GM23338 (cell line): ENCODE data around the gene ANXA6. TPM values are rescaled to one million over a fixed set of nuclear protein-coding genes. Genes with fewer than 3 reads are reported as not detected.

Experiments used
- ATAC-seq: fragments of 200-7000 bp; cut with Tn5 transposase; 3 replicates; pipeline ENCODE4 v1.9.1; 2020
- DNase-seq: peaks from one replicate; pipeline ENCODE4 v3.0.0-alpha.2; 2015; ENCODE audit warnings: low spot score
- H2AFZ ChIP-seq: fragments of 200-600 bp; sonication (generic); 2 replicates; pipeline ENCODE4 v1.8.0; 2016; ENCODE audit warnings: antibody characterized with exemption, mild to moderate bottlenecking, moderate library complexity
- H3F3A ChIP-seq: fragments of 200-600 bp; sonication (generic); replicated peaks from 2 replicates; pipeline ENCODE4 v1.8.0; 2017; ENCODE audit warnings: antibody characterized with exemption, mixed run types, low read depth
- H3K27ac ChIP-seq: fragments of 200-600 bp; sonication (generic); 2 replicates; pipeline ENCODE4 v1.6.1; 2016; ENCODE audit warnings: low read depth
- H3K27me3 ChIP-seq: fragments of 200-600 bp; sonication (generic); 2 replicates; pipeline ENCODE4 v1.8.0; 2016; ENCODE audit warnings: mild to moderate bottlenecking, mixed run types, moderate library complexity; ENCODE audit not compliant: insufficient read depth
- H3K36me3 ChIP-seq: fragments of 200-600 bp; sonication (generic); 2 replicates; pipeline ENCODE4 v1.8.0; 2016; ENCODE audit warnings: mild to moderate bottlenecking; ENCODE audit not compliant: insufficient read depth
- H3K4me1 ChIP-seq: fragments of 200-600 bp; sonication (generic); 2 replicates; pipeline ENCODE4 v1.8.0; 2016; ENCODE audit warnings: mild to moderate bottlenecking, moderate library complexity; ENCODE audit not compliant: insufficient read depth
- H3K4me2 ChIP-seq: fragments of 200-600 bp; sonication (generic); 2 replicates; pipeline ENCODE4 v1.7.1; 2017; ENCODE audit warnings: mixed run types
- H3K4me3 ChIP-seq: fragments of 200-600 bp; sonication (generic); 2 replicates; pipeline ENCODE4 v1.6.1; 2016; ENCODE audit warnings: mixed run types
- H3K79me2 ChIP-seq: fragments of 200-600 bp; sonication (generic); replicated peaks from 2 replicates; pipeline ENCODE4 v1.8.0; 2017; ENCODE audit warnings: mild to moderate bottlenecking; ENCODE audit not compliant: insufficient read depth
- H3K9me2 ChIP-seq: fragments of 200-600 bp; sonication (generic); 2 replicates; pipeline ENCODE4 v1.8.0; 2017; ENCODE audit not compliant: insufficient read depth
- H4K20me1 ChIP-seq: fragments of 200-600 bp; sonication (generic); replicated peaks from 2 replicates; pipeline ENCODE4 v1.8.0; 2017; ENCODE audit warnings: mild to moderate bottlenecking; ENCODE audit not compliant: insufficient read depth
- H3K27ac Mint-ChIP-seq: 2 replicates; pipeline ENCODE4 v1.8.0; 2020; ENCODE audit warnings: inconsistent platforms, mild to moderate bottlenecking, moderate library complexity, mixed read lengths
- H3K27me3 Mint-ChIP-seq: 3 replicates; pipeline ENCODE4 v1.8.0; 2022; ENCODE audit warnings: low read depth, mild to moderate bottlenecking, moderate library complexity, mixed read lengths, inconsistent platforms; ENCODE audit not compliant: insufficient read depth, poor library complexity
- H3K36me3 Mint-ChIP-seq: 3 replicates; pipeline ENCODE4 v1.8.0; 2021; ENCODE audit warnings: low read depth, mild to moderate bottlenecking, inconsistent platforms, moderate library complexity, mixed read lengths
- H3K4me1 Mint-ChIP-seq: 3 replicates; pipeline ENCODE4 v1.8.0; 2020; ENCODE audit warnings: mild to moderate bottlenecking, inconsistent platforms, mixed read lengths
- H3K4me3 Mint-ChIP-seq: 3 replicates; pipeline ENCODE4 v1.8.0; 2021; ENCODE audit warnings: moderate library complexity, mild to moderate bottlenecking, inconsistent platforms, mixed read lengths
- H3K9me3 Mint-ChIP-seq: 3 replicates; pipeline ENCODE4 v1.8.0; 2020; ENCODE audit warnings: moderate library complexity, mild to moderate bottlenecking, inconsistent platforms, mixed read lengths
- EZH2 ChIP-seq: fragments of 200-600 bp; sonication (generic); IDR thresholded peaks from one replicate; pipeline ENCODE4 v1.8.0; 2017; ENCODE audit warnings: antibody characterized with exemption, mild to moderate bottlenecking, low read depth; ENCODE audit not compliant: unreplicated experiment
- NANOG ChIP-seq: IDR thresholded peaks from 2 replicates; pipeline ENCODE4 v1.6.1; 2016; ENCODE audit warnings: antibody characterized with exemption, borderline replicate concordance
- POLR2AphosphoS5 ChIP-seq: IDR thresholded peaks from 2 replicates; pipeline ENCODE4 v1.6.1; 2016; ENCODE audit warnings: antibody characterized with exemption, low read depth
- STAT1 ChIP-seq: IDR thresholded peaks from one replicate; pipeline ENCODE4 v1.6.1; 2016; ENCODE audit warnings: antibody characterized with exemption; ENCODE audit not compliant: unreplicated experiment
- ZNF114 ChIP-seq: fragments of 250-450 bp; sonication (Bioruptor Pico); IDR thresholded peaks from 2 replicates; pipeline ENCODE4 v1.5.0; 2020; ENCODE audit warnings: mild to moderate bottlenecking, moderate library complexity
- ZNF331 ChIP-seq: fragments of 250-450 bp; sonication (Bioruptor Pico); IDR thresholded peaks from 2 replicates; pipeline ENCODE4 v1.5.0; 2020; ENCODE audit warnings: low read depth, mild to moderate bottlenecking, moderate library complexity
- polyA plus RNA-seq: library from polyadenylated mRNA; unstranded; fragments of >200 nt; fragmentation: Nextera tagmentation; extraction: Ambion mirVana; gene quantifications from 2 replicates; pipeline ENCODE4 v1.2.1, GENCODE V29; 2016
- total RNA-seq: library from RNA; depleted of rRNA; stranded (reverse); fragments of >200 nt; shearing (Covaris generic); gene quantifications from 2 replicates; pipeline ENCODE4 v1.2.3, GENCODE V29; 2014
- TF ChIP-seq, protein P1 (sequence below), 2 experiments: fragments of 200-600 bp in 1 of 2; sonication (generic) in 1 of 2; conservative IDR thresholded peaks; 2 replicates each; pipeline versions ENCODE4 v1.5.1 to v1.6.1; 2016 to 2017; ENCODE audit warnings: antibody characterized with exemption in 2 of 2, low read depth in 2 of 2, mild to moderate bottlenecking in 2 of 2, moderate library complexity in 1 of 2
- TF ChIP-seq, protein P2 (sequence below): IDR thresholded peaks from one replicate; pipeline ENCODE4 v1.6.1; 2018; ENCODE audit warnings: antibody characterized with exemption; ENCODE audit not compliant: unreplicated experiment
- TF ChIP-seq, protein P3 (sequence below): fragments of 250-450 bp; sonication (Bioruptor Pico); IDR thresholded peaks from 2 replicates; pipeline ENCODE4 v1.5.0; 2020; ENCODE audit warnings: mild to moderate bottlenecking, moderate library complexity
- TF ChIP-seq, protein P4 (sequence below): IDR thresholded peaks from 2 replicates; pipeline ENCODE4 v1.6.1; 2016; ENCODE audit warnings: antibody characterized with exemption

Gene ANXA6
- total and polyA plus RNA-seq, 2 experiments from 2014 or later: 26.5 to 110 TPM

- ATAC-seq: no peak
- Histone ChIP-seq H3K9me2 (no peaks in the 10 kb centered on the region), H3K27ac (no peak overlapping the region), H3K36me3 (no peaks in the 10 kb centered on the region), H3K4me1 (no peaks in the 10 kb centered on the region), H3K4me2 (no peak overlapping the region), H2AFZ (no peak overlapping the region), H3K4me3 (no peak overlapping the region), H3K79me2 (no peaks in the 10 kb centered on the region), H3F3A (no peaks in the 10 kb centered on the region), H3K27me3 (no peaks in the 10 kb centered on the region), H4K20me1 (no peaks in the 10 kb centered on the region)
- DNase-seq: no peak
- H3K4me3 Mint-ChIP-seq: no peak overlapping the region
- no peaks in the 10 kb centered on the region; the same call in 2 of the 3 replicates for H3K36me3 Mint-ChIP-seq
- H3K27ac Mint-ChIP-seq: no peak overlapping the region
- no peaks in the 10 kb centered on the region for H3K9me3 Mint-ChIP-seq
- no peak for TF ChIP-seq ZNF114
- peaks cover 4% of the 10 kb centered on the region for H3K27me3 Mint-ChIP-seq
- peaks cover 6% of the 10 kb centered on the region; the same call in 1 of the 3 replicates for H3K4me1 Mint-ChIP-seq
Observed at GRCh38 chr5:151101746-151102145, 55.8 kb downstream of the ANXA6 start.

DNA sequence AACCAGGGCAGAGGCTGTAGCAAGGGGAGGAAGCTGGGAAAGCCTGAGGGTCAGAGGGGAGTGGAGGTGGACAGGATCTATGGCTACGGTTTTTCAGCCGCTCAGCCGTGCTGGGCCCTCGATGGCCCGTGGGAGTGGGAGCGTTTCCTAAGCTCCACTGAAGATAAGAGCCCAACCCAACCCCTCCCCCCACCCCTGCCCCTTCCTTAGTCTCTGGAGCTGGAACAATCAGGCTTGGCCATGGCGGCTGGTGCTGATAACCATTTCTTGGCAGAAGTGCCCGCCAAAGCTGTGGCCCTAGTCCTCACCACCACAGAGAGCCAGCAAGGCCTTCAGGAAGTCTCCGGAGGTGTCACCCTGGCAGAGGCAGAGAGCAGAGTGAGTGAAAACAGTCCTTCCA is 56.4 kb downstream of the ANXA6 start:
- ATAC-seq (no peak), DNase-seq (no peak)
- Mint-ChIP-seq H3K36me3 (no peaks in the 10 kb centered on the region; the same call in 2 of the 3 replicates), H3K27me3 (peaks cover 3% of the 10 kb centered on the region), H3K27ac (no peak overlapping the region), H3K4me1 (peaks cover 8% of the 10 kb centered on the region), H3K9me3 (no peaks in the 10 kb centered on the region; the same call in 2 of the 3 replicates), H3K4me3 (no peak overlapping the region)
- Histone ChIP-seq H2AFZ (no peak overlapping the region), H3K4me1 (no peaks in the 10 kb centered on the region), H3K36me3 (no peaks in the 10 kb centered on the region), H3K4me3 (no peak overlapping the region), H3K79me2 (no peaks in the 10 kb centered on the region), H3K9me2 (no peaks in the 10 kb centered on the region), H3K27me3 (no peaks in the 10 kb centered on the region), H3K27ac (no peak overlapping the region), H4K20me1 (no peaks in the 10 kb centered on the region), H3F3A (no peaks in the 10 kb centered on the region), H3K4me2 (no peak overlapping the region)
- TF ChIP-seq STAT1 (no peak), POLR2AphosphoS5 (no peak), NANOG (no peak), EZH2 (no peak), ZNF331 (CRISPR knock-in tag) (no peak)
- TF ChIP-seq, protein P1, sequence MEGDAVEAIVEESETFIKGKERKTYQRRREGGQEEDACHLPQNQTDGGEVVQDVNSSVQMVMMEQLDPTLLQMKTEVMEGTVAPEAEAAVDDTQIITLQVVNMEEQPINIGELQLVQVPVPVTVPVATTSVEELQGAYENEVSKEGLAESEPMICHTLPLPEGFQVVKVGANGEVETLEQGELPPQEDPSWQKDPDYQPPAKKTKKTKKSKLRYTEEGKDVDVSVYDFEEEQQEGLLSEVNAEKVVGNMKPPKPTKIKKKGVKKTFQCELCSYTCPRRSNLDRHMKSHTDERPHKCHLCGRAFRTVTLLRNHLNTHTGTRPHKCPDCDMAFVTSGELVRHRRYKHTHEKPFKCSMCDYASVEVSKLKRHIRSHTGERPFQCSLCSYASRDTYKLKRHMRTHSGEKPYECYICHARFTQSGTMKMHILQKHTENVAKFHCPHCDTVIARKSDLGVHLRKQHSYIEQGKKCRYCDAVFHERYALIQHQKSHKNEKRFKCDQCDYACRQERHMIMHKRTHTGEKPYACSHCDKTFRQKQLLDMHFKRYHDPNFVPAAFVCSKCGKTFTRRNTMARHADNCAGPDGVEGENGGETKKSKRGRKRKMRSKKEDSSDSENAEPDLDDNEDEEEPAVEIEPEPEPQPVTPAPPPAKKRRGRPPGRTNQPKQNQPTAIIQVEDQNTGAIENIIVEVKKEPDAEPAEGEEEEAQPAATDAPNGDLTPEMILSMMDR (conservative IDR thresholded peaks at IDR 0.05; ENCODE audit: low read depth in 2 of 2): no peak
- TF ChIP-seq, protein P2, sequence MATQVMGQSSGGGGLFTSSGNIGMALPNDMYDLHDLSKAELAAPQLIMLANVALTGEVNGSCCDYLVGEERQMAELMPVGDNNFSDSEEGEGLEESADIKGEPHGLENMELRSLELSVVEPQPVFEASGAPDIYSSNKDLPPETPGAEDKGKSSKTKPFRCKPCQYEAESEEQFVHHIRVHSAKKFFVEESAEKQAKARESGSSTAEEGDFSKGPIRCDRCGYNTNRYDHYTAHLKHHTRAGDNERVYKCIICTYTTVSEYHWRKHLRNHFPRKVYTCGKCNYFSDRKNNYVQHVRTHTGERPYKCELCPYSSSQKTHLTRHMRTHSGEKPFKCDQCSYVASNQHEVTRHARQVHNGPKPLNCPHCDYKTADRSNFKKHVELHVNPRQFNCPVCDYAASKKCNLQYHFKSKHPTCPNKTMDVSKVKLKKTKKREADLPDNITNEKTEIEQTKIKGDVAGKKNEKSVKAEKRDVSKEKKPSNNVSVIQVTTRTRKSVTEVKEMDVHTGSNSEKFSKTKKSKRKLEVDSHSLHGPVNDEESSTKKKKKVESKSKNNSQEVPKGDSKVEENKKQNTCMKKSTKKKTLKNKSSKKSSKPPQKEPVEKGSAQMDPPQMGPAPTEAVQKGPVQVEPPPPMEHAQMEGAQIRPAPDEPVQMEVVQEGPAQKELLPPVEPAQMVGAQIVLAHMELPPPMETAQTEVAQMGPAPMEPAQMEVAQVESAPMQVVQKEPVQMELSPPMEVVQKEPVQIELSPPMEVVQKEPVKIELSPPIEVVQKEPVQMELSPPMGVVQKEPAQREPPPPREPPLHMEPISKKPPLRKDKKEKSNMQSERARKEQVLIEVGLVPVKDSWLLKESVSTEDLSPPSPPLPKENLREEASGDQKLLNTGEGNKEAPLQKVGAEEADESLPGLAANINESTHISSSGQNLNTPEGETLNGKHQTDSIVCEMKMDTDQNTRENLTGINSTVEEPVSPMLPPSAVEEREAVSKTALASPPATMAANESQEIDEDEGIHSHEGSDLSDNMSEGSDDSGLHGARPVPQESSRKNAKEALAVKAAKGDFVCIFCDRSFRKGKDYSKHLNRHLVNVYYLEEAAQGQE: no peak
- TF ChIP-seq, protein P3, sequence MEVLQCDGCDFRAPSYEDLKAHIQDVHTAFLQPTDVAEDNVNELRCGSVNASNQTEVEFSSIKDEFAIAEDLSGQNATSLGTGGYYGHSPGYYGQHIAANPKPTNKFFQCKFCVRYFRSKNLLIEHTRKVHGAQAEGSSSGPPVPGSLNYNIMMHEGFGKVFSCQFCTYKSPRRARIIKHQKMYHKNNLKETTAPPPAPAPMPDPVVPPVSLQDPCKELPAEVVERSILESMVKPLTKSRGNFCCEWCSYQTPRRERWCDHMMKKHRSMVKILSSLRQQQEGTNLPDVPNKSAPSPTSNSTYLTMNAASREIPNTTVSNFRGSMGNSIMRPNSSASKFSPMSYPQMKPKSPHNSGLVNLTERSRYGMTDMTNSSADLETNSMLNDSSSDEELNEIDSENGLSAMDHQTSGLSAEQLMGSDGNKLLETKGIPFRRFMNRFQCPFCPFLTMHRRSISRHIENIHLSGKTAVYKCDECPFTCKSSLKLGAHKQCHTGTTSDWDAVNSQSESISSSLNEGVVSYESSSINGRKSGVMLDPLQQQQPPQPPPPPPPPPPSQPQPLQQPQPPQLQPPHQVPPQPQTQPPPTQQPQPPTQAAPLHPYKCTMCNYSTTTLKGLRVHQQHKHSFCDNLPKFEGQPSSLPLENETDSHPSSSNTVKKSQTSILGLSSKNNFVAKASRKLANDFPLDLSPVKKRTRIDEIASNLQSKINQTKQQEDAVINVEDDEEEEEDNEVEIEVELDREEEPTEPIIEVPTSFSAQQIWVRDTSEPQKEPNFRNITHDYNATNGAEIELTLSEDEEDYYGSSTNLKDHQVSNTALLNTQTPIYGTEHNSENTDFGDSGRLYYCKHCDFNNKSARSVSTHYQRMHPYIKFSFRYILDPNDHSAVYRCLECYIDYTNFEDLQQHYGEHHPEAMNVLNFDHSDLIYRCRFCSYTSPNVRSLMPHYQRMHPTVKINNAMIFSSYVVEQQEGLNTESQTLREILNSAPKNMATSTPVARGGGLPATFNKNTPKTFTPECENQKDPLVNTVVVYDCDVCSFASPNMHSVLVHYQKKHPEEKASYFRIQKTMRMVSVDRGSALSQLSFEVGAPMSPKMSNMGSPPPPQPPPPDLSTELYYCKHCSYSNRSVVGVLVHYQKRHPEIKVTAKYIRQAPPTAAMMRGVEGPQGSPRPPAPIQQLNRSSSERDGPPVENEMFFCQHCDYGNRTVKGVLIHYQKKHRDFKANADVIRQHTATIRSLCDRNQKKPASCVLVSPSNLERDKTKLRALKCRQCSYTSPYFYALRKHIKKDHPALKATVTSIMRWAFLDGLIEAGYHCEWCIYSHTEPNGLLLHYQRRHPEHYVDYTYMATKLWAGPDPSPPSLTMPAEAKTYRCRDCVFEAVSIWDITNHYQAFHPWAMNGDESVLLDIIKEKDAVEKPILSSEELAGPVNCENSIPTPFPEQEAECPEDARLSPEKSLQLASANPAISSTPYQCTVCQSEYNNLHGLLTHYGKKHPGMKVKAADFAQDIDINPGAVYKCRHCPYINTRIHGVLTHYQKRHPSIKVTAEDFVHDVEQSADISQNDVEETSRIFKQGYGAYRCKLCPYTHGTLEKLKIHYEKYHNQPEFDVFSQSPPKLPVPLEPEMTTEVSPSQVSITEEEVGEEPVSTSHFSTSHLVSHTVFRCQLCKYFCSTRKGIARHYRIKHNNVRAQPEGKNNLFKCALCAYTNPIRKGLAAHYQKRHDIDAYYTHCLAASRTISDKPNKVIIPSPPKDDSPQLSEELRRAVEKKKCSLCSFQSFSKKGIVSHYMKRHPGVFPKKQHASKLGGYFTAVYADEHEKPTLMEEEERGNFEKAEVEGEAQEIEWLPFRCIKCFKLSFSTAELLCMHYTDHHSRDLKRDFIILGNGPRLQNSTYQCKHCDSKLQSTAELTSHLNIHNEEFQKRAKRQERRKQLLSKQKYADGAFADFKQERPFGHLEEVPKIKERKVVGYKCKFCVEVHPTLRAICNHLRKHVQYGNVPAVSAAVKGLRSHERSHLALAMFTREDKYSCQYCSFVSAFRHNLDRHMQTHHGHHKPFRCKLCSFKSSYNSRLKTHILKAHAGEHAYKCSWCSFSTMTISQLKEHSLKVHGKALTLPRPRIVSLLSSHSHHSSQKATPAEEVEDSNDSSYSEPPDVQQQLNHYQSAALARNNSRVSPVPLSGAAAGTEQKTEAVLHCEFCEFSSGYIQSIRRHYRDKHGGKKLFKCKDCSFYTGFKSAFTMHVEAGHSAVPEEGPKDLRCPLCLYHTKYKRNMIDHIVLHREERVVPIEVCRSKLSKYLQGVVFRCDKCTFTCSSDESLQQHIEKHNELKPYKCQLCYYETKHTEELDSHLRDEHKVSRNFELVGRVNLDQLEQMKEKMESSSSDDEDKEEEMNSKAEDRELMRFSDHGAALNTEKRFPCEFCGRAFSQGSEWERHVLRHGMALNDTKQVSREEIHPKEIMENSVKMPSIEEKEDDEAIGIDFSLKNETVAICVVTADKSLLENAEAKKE (CRISPR knock-in tag): no peak
- TF ChIP-seq, protein P4, sequence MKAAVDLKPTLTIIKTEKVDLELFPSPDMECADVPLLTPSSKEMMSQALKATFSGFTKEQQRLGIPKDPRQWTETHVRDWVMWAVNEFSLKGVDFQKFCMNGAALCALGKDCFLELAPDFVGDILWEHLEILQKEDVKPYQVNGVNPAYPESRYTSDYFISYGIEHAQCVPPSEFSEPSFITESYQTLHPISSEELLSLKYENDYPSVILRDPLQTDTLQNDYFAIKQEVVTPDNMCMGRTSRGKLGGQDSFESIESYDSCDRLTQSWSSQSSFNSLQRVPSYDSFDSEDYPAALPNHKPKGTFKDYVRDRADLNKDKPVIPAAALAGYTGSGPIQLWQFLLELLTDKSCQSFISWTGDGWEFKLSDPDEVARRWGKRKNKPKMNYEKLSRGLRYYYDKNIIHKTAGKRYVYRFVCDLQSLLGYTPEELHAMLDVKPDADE: no peak
